Upper lobe of left lung (tissue), 6 donors: ENCODE results near the gene NDUFS5. TPM values are rescaled to one million over a fixed set of nuclear protein-coding genes. Genes with fewer than 3 reads are reported as not detected.
A peak's percentile ranks its signal among the peaks of the same experiment; 100 is the strongest.
"Not testable (repeated sequence)": the region's sequence is repeated elsewhere in the genome, so short reads cannot be mapped to it uniquely, and the experiment has no call there.

Source experiments
- ATAC-seq, 2 donors: fragments of 200-7000 bp; cut with Tn5 transposase; one replicate each; pipeline ENCODE4 v1.9.1; 2022; ENCODE audit warnings: mild to moderate bottlenecking in 2 of 2, moderate library complexity in 2 of 2; ENCODE audit not compliant: low FRiP score in 2 of 2
- DNase-seq, 2 donors: peaks; one replicate each; pipeline ENCODE4 v3.0.0-alpha.2; 2019 to 2020
- H3K27ac ChIP-seq, 4 donors: fragments of 200-600 bp; sonication (generic); one replicate each; pipeline ENCODE4 v1.5.1; 2016 to 2019
- H3K27me3 ChIP-seq, 4 donors: fragments of 200-600 bp; sonication (generic); one replicate each; pipeline ENCODE4 v1.5.1; 2017 to 2019
- H3K36me3 ChIP-seq, 4 donors: fragments of 200-600 bp; sonication (generic); one replicate each; pipeline ENCODE4 v1.5.1; 2016 to 2019
- H3K4me1 ChIP-seq, 4 donors: fragments of 200-600 bp; sonication (generic); one replicate each; pipeline ENCODE4 v1.5.1; 2018 to 2019
- H3K4me3 ChIP-seq, 4 donors: fragments of 200-600 bp; sonication (generic); one replicate each; pipeline ENCODE4 v1.5.1; 2017 to 2019; ENCODE audit warnings: mild to moderate bottlenecking in 2 of 4, moderate library complexity in 1 of 4
- H3K9me3 ChIP-seq, 4 donors: fragments of 200-600 bp; sonication (generic); one replicate each; pipeline ENCODE4 v1.5.1; 2018 to 2019
- EP300 ChIP-seq, 4 donors: sonication (generic); formaldehyde crosslinking; IDR thresholded peaks; one replicate each; pipeline ENCODE4 v1.5.1; 2017; ENCODE audit warnings: antibody characterized with exemption in 4 of 4, control low read depth in 2 of 4
- POLR2A ChIP-seq, 4 donors: fragments of 450-650 bp; IDR thresholded peaks; one replicate each; pipeline ENCODE4 v1.5.1; 2016 to 2017; ENCODE audit warnings: antibody characterized with exemption in 4 of 4, mild to moderate bottlenecking in 2 of 4
- POLR2AphosphoS5 ChIP-seq, 2 donors: sonication (generic); formaldehyde crosslinking; IDR thresholded peaks; one replicate each; pipeline ENCODE4 v1.5.1; 2017; ENCODE audit warnings: antibody characterized with exemption in 2 of 2
- WGBS, 2 donors: methylation state at CpG; one replicate each; pipeline ENCODE4 v1.1.5; 2017 to 2018; 5-methylcytosine and 5-hydroxymethylcytosine counted together
- total RNA-seq, 6 donors: library from RNA; depleted of rRNA in 4 of 6; stranded (reverse); fragments of >200 nt in 4 of 6; gene quantifications; one replicate each; pipeline versions ENCODE4 v1.1.0 to v1.2.1, GENCODE V29; 2016 to 2021
- TF ChIP-seq, protein P1 (sequence below), 6 experiments: fragments of 450-650 bp in 4 of 6; fragments of 200-600 bp in 2 of 6; sonication (generic) in 2 of 6; IDR thresholded peaks; one replicate each; pipeline ENCODE4 v1.5.1; 2016 to 2019; ENCODE audit warnings: antibody characterized with exemption in 6 of 6
- donor health status: DM: no; HTN: no; CAD: no; lungs with moderate emphysema.
- donor health status: DM: no; HTN: yes; CAD: no; lungs with severe emphysema.

Gene NDUFS5
- total RNA-seq, 6 donors from 2014 or later: 108 to 250 (median 166) TPM

DNA sequence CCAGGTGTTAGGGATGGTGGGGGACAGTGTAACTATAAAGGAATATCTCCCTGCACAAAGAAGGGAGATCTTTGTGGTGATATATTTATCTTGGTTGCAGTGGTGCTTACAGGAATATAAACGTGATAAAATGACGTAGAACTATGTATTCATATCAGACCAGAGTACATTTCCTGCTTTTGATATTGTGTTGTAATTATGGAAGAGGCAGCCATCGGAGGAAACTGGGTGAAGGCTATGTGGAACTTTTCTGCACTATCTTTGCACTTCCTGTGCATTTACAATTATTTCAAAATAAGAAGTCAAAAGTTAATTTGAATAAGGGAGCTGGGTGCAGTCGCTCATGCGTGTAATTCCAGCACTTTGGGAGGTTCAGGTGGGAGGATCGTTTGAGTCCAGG, 37.6 kb downstream of the NDUFS5 start:
- no peak for ATAC-seq
- Histone ChIP-seq H3K27me3 (no peaks in the 10 kb centered on the region), H3K9me3 (no peaks in the 10 kb centered on the region), H3K36me3 (no peaks in the 10 kb centered on the region), H3K4me1 (peaks cover 0 to 4% (median 0%) of the 10 kb centered on the region in 4 donors), H3K4me3 (no peak overlapping the region), H3K27ac (peak overlapping the region in 1 of 4 donors; percentile 32)
- no peak for DNase-seq
- TF ChIP-seq POLR2AphosphoS5 (IDR thresholded peaks at IDR 0.05) (no peak), EP300 (IDR thresholded peaks at IDR 0.05) (no peak), POLR2A (IDR thresholded peaks at IDR 0.05) (no peak)
- TF ChIP-seq, protein P1, sequence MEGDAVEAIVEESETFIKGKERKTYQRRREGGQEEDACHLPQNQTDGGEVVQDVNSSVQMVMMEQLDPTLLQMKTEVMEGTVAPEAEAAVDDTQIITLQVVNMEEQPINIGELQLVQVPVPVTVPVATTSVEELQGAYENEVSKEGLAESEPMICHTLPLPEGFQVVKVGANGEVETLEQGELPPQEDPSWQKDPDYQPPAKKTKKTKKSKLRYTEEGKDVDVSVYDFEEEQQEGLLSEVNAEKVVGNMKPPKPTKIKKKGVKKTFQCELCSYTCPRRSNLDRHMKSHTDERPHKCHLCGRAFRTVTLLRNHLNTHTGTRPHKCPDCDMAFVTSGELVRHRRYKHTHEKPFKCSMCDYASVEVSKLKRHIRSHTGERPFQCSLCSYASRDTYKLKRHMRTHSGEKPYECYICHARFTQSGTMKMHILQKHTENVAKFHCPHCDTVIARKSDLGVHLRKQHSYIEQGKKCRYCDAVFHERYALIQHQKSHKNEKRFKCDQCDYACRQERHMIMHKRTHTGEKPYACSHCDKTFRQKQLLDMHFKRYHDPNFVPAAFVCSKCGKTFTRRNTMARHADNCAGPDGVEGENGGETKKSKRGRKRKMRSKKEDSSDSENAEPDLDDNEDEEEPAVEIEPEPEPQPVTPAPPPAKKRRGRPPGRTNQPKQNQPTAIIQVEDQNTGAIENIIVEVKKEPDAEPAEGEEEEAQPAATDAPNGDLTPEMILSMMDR (IDR thresholded peaks at IDR 0.05): no peak
- 41 to 53% methylated on average over 6 of the region's 6 CpGs for WGBS, 2 donors

DNA sequence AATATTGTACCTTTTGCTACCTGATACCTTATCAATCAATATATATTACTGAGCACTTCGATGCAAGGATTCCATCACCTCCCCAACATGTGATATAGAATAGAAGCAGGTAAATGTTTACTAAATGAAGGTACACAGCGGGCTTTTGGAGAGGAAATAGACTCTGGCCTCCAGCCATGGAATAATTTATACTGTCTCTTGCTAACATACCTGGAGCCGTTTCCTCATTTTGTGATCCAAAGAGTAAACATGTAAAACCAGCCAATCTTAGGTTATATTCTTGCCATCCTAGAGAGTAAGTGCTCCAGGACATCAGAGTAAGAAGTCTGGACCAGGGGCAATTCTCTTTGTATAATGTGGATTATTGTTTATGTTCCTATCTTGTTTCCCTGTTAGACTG, 39.4 kb downstream of the NDUFS5 start:
- Histone ChIP-seq H3K27me3 (no peaks in the 10 kb centered on the region), H3K4me3 (no peak overlapping the region), H3K4me1 (peaks cover 0 to 4% (median 0%) of the 10 kb centered on the region in 4 donors), H3K9me3 (no peaks in the 10 kb centered on the region), H3K27ac (no peak overlapping the region), H3K36me3 (no peaks in the 10 kb centered on the region)
- DNase-seq (no peak), ATAC-seq (no peak)
- 58 to 66% methylated on average over 3 of the region's 3 CpGs for WGBS, 2 donors
- TF ChIP-seq, protein P1 (IDR thresholded peaks at IDR 0.05): no peak
- no peak for TF ChIP-seq POLR2AphosphoS5 (IDR thresholded peaks at IDR 0.05)
- TF ChIP-seq EP300 (IDR thresholded peaks at IDR 0.05): no peak
- no peak for TF ChIP-seq POLR2A (IDR thresholded peaks at IDR 0.05)

DNA sequence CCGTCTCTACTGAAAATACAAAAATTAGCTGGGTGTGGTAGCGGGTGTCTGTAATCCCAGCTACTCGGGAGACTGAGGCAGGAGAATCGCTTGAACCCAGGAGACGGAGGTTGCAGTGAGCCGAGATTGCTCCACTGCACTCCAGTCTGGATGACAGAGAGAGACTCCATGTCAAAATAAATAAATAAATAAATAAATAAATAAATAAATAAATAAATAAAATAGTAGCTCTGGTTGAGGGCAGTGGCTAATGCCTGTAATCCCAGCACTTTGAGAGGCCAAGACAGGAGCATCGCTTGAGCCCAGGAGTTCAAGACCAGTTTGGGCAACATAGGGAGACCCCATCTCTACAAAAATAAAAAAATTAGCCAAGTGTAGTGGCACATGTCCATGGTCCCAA, 42.1 kb downstream of the NDUFS5 start:
- not testable (repeated sequence) for H3K27ac ChIP-seq, H3K36me3 ChIP-seq, H3K9me3 ChIP-seq, ATAC-seq, H3K4me3 ChIP-seq, H3K4me1 ChIP-seq, DNase-seq, H3K27me3 ChIP-seq
- 91 to 97% methylated on average over 7 of the region's 7 CpGs for WGBS, 2 donors

DNA sequence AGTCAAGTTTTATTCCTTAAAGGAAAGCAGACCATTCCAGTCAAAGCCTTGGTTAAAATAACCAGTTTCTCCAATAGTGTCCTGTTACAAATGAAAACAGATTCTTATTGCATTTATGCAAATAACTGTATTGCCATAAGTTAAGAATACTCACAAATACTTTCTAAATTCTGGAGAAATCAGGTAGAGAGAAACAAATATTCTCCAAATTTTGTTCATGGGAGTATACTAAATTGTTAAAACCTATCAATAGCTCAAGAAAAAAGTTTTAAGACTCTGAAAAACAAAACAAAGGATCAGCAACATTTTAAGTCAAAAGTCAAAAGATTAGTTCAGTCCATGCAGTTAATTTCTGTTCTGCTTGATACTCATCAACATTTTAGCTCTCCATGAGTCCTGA, 45.4 kb downstream of the NDUFS5 start:
- not testable (repeated sequence) for ATAC-seq, H3K36me3 ChIP-seq, H3K4me3 ChIP-seq, H3K4me1 ChIP-seq, H3K27me3 ChIP-seq, H3K9me3 ChIP-seq, DNase-seq, H3K27ac ChIP-seq

DNA sequence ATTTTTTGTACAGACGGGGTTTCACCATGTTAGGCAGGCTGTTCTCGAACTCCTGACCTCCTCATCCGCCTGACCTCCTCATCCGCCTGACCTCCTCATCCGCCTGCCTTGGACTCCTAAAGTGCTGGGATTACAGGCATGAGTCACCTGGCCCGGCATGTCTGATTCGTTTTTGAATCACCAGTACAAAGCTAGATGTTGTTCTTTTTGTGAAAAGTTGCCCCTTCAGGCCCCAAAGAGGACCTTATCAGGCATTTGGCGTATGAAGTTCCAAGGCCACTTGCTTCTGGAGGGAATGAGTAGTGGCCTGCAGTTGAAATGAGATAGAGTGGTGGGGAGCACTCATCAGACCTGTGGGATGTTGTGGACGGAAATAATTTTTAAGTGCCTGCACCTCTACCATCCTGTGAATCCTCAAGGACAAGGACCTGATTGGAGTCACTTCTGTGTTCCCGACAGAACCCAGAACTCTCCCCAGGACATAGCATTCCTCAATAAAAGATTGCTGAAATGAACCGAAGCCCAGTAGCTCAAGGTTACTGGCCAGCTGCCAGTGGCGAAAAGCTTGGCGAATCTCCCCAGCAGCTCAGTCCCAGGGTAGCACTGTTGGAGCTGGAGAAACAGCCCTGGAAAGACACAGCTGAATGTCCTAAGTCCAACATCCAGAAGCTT, 50.1 kb downstream of the NDUFS5 start:
- Histone ChIP-seq H3K36me3 (no peaks in the 10 kb centered on the region), H3K27ac (no peak overlapping the region), H3K27me3 (peaks cover 0 to 5% (median 3%) of the 10 kb centered on the region in 4 donors), H3K4me1 (peaks cover 0 to 8% (median 6%) of the 10 kb centered on the region in 4 donors), H3K4me3 (no peak overlapping the region), H3K9me3 (peaks cover 0 to 3% (median 0%) of the 10 kb centered on the region in 4 donors)
- TF ChIP-seq POLR2A (IDR thresholded peaks at IDR 0.05) (no peak), POLR2AphosphoS5 (IDR thresholded peaks at IDR 0.05) (no peak), EP300 (IDR thresholded peaks at IDR 0.05) (no peak)
- TF ChIP-seq, protein P1 (IDR thresholded peaks at IDR 0.05): no peak
- WGBS, 2 donors: 73 to 84% methylated on average over 13 of the region's 13 CpGs
- DNase-seq (no peak), ATAC-seq (peak in 1 of 2 donors; percentile 70)

DNA sequence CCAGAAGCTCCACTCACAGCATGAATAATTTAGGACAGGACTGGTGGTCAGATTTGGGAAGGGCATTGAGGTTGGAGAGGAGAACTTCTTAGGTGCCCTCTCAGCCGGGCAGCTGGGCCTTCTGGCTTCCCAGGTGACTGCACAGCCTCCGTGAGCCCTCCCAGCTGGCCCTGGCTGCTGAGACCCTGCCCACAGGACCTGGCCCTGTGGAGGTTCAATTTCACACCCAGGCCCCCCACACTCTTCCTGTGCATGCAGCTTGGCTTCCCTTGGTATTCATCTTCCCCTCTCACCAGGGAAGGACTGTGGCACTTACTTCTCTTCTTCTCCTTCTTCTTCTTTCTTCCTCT, 50.6 kb downstream of the NDUFS5 start:
- WGBS, 2 donors: 88 to 100% methylated on average over 1 to 2 of the region's 2 CpGs
- Histone ChIP-seq H3K9me3 (peaks cover 0 to 3% (median 0%) of the 10 kb centered on the region in 4 donors), H3K4me1 (peaks cover 2 to 14% (median 9%) of the 10 kb centered on the region in 4 donors), H3K36me3 (no peaks in the 10 kb centered on the region), H3K4me3 (no peak overlapping the region), H3K27me3 (peaks cover 0 to 10% (median 5%) of the 10 kb centered on the region in 4 donors), H3K27ac (no peak overlapping the region)
- peak in 1 of 2 donors; percentile 40 for ATAC-seq
- TF ChIP-seq POLR2AphosphoS5 (IDR thresholded peaks at IDR 0.05): no peak
- TF ChIP-seq, protein P1 (IDR thresholded peaks at IDR 0.05): no peak
- TF ChIP-seq POLR2A (IDR thresholded peaks at IDR 0.05): no peak
- TF ChIP-seq EP300 (IDR thresholded peaks at IDR 0.05): no peak
- no peak for DNase-seq
